GM19397 (cell line): ENCODE data around the gene TET1.
"Not testable (repeated sequence)": the region's sequence is repeated elsewhere in the genome, so short reads cannot be mapped to it uniquely, and the experiment has no call there.

Experiments
- ATAC-seq: cut with Tn5 transposase; IDR thresholded peaks from one replicate; pipeline ENCODE4 v1.9.1; 2021; ENCODE audit warnings: mild to moderate bottlenecking, moderate library complexity; ENCODE audit not compliant: unreplicated experiment

The TET1 gene

GRCh38 chr10:68562661-68563570, 2.8 kb downstream of the TET1 start:
- no peak for ATAC-seq

- ATAC-seq = no peak
Measured at GRCh38 chr10:68564712-68565111, 4.6 kb downstream of the TET1 start.

GRCh38 chr10:68565658-68566057, 5.5 kb downstream of the TET1 start:
- no peak for ATAC-seq

DNA sequence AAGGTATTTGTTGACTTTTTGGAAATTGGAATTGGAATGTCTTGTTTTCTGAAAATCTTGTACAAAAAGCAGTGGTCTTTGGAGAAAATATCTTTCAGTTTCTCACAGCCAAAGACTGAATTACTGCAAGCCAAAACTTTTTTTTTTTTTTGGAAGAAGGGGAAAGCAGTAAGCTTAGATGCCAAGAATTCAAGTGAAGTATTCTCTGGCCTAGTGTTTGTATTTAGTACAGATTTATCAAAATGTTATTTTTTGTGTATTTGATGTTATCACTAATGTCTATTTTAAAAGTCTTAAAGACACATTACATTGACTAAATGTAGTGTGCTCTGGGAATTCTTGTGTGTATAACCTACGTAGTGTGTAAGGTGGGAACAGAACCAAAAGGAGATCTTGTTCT, 6.2 kb downstream of the TET1 start:
- no peak for ATAC-seq

GRCh38 chr10:68566955-68567354, 6.8 kb downstream of the TET1 start:
- no peak for ATAC-seq

DNA sequence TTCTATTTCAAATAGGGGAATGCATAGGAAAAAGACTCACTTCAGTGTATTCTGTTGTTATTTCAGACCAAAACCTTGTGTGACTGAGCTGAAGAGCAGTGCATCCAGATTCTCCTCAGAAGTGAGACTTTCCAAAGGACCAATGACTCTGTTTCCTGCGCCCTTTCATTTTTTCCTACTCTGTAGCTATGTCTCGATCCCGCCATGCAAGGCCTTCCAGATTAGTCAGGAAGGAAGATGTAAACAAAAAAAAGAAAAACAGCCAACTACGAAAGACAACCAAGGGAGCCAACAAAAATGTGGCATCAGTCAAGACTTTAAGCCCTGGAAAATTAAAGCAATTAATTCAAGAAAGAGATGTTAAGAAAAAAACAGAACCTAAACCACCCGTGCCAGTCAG, 12.0 kb downstream of the TET1 start:
- ATAC-seq = no peak

DNA sequence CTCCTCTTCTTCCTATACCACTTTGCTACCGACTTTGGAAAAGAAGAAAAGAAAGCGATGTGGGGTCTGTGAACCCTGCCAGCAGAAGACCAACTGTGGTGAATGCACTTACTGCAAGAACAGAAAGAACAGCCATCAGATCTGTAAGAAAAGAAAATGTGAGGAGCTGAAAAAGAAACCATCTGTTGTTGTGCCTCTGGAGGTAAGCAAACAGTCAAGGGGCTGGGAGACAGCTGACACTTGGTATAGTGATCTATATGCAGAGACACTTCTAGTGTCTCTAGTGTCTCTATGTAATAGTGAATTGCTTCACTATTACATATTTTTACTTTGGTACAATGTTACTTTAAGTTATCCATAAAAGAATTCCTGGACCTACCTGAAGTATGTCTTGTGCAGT, 13.9 kb downstream of the TET1 start:
- ATAC-seq = no peak

- ATAC-seq = no peak
Measured at GRCh38 chr10:68576118-68576517, 16.0 kb downstream of the TET1 start.

- ATAC-seq = no peak
Measured at GRCh38 chr10:68578974-68579373, 18.8 kb downstream of the TET1 start.

GRCh38 chr10:68584187-68584586, 24.1 kb downstream of the TET1 start:
- ATAC-seq = not testable (repeated sequence)

GRCh38 chr10:68586606-68587305, 26.6 kb downstream of the TET1 start:
- ATAC-seq = no peak

- ATAC-seq = no peak
Measured at GRCh38 chr10:68594405-68594804, 34.3 kb downstream of the TET1 start.

DNA sequence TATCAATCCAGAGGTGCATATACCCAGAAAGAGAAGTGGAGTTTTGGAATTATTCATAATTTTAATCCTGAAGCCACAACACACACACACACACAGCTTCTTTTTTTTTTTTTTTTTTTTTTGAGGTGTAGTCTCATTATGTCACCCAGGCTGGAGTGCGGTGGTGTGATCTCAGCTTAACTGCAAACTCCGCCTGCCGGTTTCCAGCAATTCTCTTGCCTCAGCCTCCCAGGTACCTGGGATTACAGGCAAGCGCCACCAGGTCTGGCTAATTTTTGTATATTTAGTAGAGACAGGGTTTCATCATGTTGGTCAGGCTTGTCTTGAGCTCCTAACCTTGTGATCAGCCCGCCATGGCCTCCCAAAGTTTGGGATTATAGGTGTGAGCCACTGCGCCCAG, 35.4 kb downstream of the TET1 start:
- no peak for ATAC-seq

DNA sequence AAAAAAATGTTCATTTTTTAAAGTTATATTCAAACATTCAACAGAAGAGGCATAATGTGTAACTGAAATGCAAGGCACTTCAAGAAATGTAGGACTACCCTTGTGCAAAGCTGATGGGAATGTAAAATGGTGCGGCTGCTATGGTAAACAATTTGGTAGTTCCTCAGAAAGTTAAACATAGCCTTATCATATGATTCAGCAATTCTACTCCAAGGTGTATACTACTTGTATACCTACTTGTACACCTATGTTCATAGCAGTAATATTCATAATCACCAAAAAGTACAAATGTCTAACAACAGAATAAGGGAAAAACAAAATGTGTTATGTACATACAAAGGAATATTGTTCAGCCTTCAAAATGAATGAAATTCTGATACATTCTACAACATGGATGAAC, 37.3 kb downstream of the TET1 start:
- ATAC-seq = no peak

DNA sequence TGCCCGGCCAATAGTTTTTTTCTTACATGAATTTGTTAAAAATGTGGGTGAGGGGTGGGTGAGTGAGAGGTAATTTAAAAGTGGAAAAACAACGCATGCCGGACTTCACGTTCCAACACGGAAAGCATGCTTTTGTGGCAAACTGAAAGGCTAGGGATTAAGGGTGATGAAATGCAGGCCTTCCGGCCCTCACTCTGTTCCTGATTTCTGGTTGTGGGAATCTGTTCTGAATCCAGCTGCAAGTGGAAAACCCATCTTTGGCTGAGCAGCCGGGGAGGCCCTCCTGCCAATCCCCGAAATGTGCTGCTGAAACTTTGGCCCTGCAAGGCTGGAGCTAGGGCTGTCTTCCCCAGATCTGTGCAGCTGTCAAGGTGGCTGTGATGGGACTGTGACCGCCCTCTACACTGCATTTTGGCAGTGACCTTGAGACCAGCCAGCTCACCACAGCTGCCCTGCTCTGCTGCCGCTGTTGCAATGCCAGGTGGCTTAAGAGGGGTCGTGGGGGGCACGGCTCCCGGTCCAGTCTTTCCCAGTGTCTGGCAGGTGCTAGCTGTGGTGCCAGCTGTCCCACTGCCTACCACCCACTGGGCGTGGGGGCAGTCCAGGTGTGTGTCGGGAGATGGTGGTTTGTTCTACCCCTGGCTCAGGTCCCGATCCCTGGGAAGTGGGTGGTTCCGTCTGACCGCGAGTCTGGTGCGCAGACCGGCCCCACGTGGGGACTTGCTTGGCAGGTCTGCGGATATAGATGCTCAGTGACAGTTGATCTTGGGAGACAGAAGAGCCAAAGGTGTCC, 39.0 kb downstream of the TET1 start:
- no peak for ATAC-seq

- no peak for ATAC-seq
Measured at GRCh38 chr10:68599771-68600040, 39.6 kb downstream of the TET1 start.

DNA sequence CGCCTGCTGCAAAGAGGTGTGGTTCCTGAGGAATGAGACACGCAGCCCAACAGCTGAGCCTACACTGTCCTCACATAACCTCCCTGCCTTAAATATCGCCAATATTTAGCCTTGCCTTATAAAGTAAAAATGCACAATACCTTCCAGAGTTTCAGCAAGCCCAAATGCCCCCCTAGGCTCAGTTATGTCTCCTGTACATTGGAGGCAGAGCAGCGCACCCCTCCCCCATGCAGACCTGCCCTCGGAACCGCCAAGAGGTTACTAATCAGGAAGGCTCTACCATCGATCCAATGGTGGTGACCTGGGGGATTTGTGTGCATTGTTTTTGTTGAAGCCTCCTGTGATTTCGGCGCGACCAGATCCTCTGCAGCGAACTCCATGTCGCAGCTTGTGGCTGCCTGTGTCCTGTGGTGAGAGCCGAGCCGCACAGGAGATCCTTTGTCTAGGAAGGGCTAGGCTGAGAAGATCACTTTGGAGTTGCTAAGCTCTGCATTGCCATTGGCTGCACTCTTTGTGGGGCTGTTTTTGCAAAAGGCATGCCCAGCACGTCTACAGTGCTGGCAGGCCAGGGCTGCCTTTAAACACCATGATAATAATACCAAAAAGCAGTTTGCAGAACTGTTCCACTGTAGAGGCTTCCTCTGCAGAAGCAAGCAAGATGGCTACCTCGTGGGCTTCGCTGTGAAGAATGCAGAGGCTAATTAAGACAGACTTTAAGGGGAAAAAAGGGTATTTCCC, 40.1 kb downstream of the TET1 start:
- peak; percentile 84 for ATAC-seq

DNA sequence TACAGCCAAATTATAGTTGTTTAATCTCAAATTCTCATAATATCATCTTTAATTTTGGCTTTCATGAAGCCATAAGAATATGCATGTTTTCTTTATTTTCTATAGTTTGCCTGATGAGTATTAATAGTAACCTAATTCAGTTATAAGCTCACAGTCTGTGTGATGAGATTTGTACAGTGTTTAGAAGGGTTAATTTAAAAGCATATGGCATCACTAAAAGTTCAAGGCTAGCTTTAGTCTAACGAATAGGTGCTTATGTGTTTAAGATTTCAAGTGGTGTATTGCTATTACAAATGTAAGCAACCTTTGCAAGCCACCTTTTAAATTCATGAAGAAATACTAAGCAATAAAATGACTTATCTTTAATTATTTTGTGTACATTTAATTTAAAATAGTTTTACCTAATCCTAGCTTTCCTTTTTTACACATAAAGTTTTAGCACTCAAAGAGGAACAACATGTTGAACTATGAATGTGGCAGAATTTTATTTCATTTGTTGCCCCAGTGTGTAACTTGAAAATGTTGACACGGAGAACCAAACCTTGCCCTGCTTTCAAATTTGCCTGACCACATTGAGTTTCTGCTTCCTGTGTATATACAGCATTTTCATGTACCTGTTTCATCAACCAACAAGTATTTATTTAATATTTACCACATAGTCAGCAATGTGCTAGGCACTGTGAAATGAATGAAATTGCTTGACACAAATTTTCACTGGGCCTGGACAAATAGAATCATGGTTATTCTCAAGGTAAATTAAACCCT, 41.5 kb downstream of the TET1 start:
- no peak for ATAC-seq

GRCh38 chr10:68602434-68602833, 42.3 kb downstream of the TET1 start:
- no peak for ATAC-seq

- no peak for ATAC-seq
Measured at GRCh38 chr10:68603766-68604165, 43.6 kb downstream of the TET1 start.
